SK-N-MC (cell line): Measurements from ENCODE around the gene KDM3B.

Experiments used
- EZH2 ChIP-seq: fragments of 200-600 bp; sonication (generic); IDR thresholded peaks from one replicate; pipeline ENCODE4 v1.6.1; 2017; ENCODE audit warnings: antibody characterized with exemption
- FOXP2 ChIP-seq: optimal IDR thresholded peaks from 2 replicates; pipeline ENCODE3; 2011; ENCODE audit warnings: mild to moderate bottlenecking, moderate library complexity; ENCODE audit not compliant: insufficient read depth; ENCODE audit errors: extremely low read length, control extremely low read depth
- POLR2AphosphoS5 ChIP-seq: IDR thresholded peaks from 2 replicates; pipeline ENCODE4 v1.6.1; 2012; ENCODE audit warnings: mild to moderate bottlenecking, low read depth, low read length, borderline replicate concordance

DNA sequence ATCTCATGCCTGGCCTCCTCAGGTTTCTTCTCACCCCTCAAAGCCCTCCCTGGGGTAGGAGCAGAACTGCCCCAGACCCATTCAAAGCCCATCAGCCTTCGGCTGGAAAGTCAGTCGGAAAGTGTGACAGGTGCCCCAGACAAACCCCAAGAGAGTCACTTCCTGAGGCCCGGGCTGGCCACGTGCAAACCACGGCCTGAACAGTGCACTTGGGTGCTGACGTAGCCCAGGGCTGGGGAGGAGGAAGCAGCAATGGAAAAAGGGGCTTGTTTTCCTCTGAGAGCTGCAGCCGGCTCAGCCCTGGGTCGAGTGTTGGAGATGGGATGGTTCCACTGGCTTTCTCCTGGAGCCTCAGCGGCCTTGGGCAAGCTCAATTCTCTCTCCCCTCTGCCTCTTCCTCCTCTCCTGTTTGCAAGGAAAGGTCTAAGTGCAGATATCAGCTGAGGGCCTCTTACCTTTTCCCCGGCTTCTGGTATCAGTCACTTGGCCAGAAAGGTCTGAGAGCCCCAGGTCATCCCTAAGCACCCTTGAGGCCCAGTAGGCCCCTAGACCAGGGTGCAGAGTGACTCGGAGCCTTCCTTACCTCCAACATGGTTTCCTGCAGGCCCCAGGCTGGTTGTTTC is 106.9 kb downstream of the KDM3B start:
- TF ChIP-seq EZH2: no peak
- TF ChIP-seq POLR2AphosphoS5: no peak
- no peak for TF ChIP-seq FOXP2
